ENCODE data around the gene TMCC3.
A peak's percentile ranks its signal among the peaks of the same experiment; 100 is the strongest.
"Not testable (repeated sequence)": the region's sequence is repeated elsewhere in the genome, so short reads cannot be mapped to it uniquely, and the experiment has no call there.

Gene TMCC3

GRCh38 chr12:94634717-94635116 is 15.6 kb downstream of the TMCC3 start:
- DNase-seq (ENCODE audit: low spot score) = no peak

- DNase-seq (ENCODE audit: low spot score) = no peak
These were observed 17.0 kb downstream of the TMCC3 start for GRCh38 chr12:94633401-94633800.

DNA sequence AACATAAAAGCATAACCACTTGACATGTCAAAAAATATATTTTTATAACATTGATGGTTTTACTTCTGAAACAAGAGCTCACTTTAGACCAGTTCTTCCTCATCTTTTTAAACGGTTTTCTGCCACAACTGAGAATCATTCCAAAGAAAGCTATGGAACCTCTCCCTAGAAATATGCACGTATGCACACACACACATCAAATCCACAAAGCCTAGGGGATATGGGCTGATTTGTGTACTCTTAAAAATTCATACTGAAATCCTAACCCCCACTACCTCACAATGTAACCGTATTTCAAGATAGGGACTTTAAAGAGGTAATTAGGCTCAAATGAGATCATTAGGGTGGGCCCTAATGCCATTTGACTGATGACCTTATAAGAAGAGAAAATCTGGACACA is 19.3 kb downstream of the TMCC3 start:
- DNase-seq (ENCODE audit: low spot score) = no peak

- DNase-seq (ENCODE audit: low spot score) = no peak
These were observed 21.4 kb downstream of the TMCC3 start for GRCh38 chr12:94628819-94629472.

GRCh38 chr12:94628369-94628768 is 22.0 kb downstream of the TMCC3 start:
- no peak for DNase-seq (ENCODE audit: low spot score)

GRCh38 chr12:94625531-94625930 is 24.8 kb downstream of the TMCC3 start:
- DNase-seq (ENCODE audit: low spot score) = no peak

DNA sequence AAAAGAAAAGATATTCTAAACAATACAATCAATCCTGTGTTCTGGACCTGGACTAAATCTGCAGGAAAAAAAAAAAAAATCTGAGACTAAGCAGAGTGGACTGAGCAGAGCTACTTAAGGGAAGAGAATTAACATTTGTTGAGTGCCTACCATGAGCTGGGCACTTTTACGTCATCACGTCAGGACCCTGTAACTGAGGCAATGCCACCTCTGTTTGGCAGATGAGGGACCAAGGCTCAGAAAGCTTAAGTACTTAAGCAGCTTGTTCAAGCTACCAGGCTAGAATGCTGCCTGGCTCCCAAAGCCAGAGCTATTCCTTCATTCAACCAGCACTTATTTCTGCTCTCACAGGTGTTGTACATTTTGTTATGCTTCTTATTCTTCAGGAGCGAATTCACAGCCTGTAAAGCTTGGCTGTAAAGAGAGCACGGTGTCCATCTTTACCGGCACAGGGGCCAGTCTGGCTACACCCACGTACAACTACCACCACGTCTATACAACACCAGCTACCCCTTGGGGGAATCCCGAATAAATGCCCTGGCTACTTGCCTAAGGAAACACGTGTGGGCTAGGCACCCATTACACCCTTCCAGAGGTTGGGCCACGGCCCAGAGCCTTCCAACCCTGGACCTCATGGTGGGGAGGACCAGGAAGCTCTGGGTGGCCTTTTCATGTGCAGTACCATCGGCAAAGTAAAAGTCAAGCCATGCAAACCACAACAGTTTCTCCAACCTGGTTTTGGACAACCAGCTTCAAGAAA is 27.0 kb downstream of the TMCC3 start:
- DNase-seq (ENCODE audit: low spot score) = no peak

GRCh38 chr12:94622475-94622874 is 27.9 kb downstream of the TMCC3 start:
- DNase-seq (ENCODE audit: low spot score) = no peak

DNA sequence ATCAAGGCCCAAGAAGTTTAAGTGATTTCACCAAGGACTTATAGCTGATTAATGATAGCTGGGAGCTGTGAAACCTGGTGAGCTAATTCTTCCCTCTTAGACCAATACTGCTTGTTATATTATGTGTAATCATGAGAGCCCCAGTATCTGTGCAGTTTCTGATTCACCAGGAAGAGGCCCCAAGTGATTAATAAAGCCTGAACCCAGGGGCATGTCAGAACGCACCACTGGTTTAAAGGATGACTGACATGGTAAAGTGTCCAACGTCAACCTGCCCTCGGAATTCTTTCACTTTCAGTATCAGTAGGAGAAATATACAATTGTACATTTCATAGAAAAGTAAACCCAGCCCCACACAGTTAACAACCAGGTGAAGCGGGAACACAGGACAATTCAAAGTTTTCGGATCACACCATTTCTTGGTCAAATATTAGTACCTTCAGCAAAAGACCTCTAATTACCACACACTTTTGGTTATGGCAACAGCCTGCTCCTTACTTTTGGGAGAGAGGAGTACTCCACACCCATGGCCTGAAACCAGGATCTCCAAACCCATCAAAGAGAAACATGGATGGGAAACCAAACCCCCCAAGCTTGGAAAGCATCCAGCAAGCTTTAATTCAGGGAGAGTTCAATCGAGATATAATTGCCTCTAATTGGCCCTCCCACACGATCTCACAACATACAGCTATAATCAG is 28.5 kb downstream of the TMCC3 start:
- DNase-seq (ENCODE audit: low spot score) = no peak

DNA sequence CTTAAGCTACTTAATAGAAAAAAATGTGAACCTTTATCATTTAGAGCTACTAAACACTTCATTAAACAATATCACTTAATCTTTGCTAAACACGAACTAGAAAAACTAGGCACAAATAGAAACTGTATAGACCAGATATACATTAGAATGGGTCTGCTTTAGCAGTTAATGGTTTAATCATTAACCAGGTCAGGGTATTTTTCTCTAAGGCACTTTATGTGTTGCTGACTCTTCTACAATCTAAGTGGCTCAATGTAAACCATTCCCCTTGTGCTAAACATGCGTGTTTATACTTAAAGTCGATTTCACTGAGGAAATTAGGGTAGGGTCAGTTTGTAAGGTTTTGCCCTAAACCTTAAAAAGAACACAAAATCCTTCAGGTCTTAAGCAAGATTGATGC is 29.7 kb downstream of the TMCC3 start:
- no peak for DNase-seq (ENCODE audit: low spot score)

GRCh38 chr12:94618995-94619695 is 31.2 kb downstream of the TMCC3 start:
- no peak for DNase-seq (ENCODE audit: low spot score)

GRCh38 chr12:94617101-94617500 is 33.3 kb downstream of the TMCC3 start:
- no peak for DNase-seq (ENCODE audit: low spot score)

GRCh38 chr12:94616203-94616729 is 34.1 kb downstream of the TMCC3 start:
- DNase-seq (ENCODE audit: low spot score) = no peak

GRCh38 chr12:94615260-94616181 is 34.8 kb downstream of the TMCC3 start:
- no peak for DNase-seq (ENCODE audit: low spot score)

DNA sequence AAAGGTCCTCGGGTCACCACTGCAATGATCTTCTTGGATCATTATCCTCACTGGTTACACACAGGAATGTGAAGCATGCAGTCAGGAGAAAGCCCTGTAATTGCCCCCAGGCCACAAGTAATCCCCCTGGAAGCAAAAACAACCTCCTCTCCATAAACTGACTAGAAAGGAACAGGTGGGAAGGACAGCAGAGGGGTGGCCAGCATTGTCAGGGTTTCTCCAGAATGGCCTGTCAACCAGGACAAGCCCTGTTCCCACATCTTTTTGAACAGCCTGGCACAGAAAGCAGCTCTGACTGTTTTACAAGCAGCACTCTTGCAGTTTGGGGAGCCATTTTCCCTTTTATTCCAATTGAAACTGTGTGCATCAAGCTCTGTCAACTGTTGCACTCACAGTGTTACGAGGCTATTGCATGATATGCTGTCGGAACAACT is 36.1 kb downstream of the TMCC3 start:
- DNase-seq (ENCODE audit: low spot score) = peak; percentile 83

DNA sequence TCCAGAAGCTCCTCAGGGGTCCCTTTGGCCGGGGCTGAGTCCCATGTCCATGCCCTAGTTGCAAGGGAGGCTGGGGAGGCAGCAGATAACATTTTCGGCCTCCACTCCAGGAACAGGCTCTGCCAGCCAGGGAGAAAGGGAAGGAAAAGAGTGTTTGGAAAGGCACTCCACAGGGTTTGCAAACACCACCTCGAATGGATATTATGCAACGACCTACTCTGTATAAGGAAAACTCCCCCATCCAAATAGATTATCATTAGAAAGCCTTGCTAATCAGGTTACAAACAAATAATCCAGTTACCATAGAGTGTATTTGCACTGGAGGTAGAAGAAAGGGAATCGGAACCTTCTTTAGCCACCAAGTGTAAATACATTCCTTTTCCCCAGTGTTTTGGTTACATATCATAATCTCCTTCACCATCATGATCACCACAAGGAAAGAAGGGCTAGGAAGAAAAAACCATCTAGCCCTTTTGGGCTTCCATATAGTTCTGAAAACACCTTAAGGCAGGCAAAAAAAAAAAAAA is 40.4 kb downstream of the TMCC3 start:
- no peak for DNase-seq (ENCODE audit: low spot score)

GRCh38 chr12:94606810-94607209 is 43.5 kb downstream of the TMCC3 start:
- DNase-seq (ENCODE audit: low spot score) = not testable (repeated sequence)

DNA sequence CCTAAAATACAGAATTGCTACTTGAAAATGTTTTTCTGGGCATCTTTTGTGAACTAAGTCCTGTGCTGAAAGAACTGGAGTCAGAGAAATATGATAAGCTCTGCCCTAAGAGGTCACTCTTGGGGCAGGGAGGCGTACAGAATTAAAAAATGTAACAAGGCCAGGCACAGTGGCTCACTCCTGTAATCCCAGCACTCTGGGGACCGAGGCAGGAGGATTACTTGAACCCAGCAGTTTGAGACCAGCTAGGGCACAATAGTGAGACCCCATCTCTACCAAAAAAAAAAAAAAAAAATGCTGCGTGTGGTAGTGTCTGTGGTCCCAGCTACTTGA is 46.0 kb downstream of the TMCC3 start:
- DNase-seq (ENCODE audit: low spot score) = no peak

DNA sequence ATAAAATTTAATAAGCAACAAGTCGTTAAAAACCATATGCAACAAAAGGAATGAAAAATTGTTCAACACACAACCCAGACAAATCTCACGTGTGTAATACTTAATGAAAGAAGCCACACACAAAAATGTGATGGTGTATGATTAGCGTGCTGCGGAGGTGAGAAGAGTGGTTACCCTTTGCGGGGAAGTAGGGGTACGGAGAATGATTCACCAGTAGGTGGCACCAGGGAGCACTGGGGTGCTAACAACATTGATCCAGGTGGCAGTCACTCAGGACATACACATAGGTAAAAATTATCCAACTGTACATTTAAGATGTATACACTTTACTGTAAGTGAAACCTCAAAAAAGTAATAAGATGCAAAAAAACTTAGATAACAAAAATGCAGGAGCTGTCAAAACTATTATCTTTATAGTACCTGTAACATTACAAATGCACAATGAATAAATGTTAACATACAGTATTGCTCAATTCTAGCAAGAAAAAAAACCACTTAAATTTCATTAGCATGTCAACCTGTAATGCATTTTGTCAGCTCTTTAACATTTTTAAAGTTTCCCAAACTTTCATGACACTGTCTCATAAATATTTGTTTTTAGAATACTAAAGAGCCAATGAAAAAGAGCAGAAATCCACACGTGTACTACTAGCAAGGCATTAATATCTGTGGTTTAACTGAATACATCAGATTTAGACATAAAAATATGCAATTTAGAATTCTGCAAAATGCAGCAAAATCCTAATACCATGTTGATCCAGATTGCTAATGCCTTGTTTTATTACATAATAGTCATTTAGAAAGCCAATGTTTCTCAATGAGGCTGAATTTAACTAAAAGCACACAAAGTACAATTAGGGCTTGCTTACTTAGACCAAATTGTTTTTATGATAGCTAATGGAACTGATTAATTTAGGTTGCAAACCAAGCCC is 46.7 kb downstream of the TMCC3 start:
- no peak for DNase-seq (ENCODE audit: low spot score)

GRCh38 chr12:94602024-94602423 is 48.3 kb downstream of the TMCC3 start:
- DNase-seq (ENCODE audit: low spot score) = no peak
